Endothelial cell of umbilical vein (primary cell): ENCODE data around the gene RYR3.

Source experiments
- JUN ChIP-seq: IDR thresholded peaks from 2 replicates; pipeline ENCODE4 v1.6.1; 2011; ENCODE audit warnings: borderline replicate concordance, low read depth; ENCODE audit not compliant: insufficient read length, insufficient read depth
- MAX ChIP-seq: IDR thresholded peaks from 2 replicates; pipeline ENCODE4 v1.6.1; 2011; ENCODE audit not compliant: insufficient read depth, insufficient read length
- MYC ChIP-seq: IDR thresholded peaks from one replicate; pipeline ENCODE4 v1.6.1; 2011; ENCODE audit warnings: mild to moderate bottlenecking, low read depth, low read length

DNA sequence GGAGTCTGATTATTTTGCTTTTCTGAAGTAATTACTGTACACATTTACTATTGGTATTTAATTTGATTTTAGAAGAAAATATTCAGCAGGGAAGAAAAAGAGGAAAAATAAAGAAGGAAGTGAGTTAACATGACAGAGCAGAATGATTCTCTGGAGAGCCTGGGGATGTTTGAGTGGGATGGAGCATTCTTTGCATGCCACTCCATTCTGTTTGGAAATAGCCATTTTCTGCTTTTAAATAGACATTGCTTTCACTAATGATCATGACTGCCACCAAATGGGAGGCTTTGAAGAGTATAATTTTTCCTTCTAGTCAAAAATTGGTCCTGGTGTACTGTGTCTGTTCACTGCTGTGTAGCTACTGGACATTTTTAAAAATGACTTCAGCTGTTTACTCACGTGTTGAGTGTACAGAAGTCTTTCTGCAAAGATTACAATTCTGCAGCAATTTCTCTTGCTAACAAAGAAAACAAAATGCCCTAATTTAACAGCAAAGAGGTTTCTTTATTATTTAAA is 196.1 kb downstream of the RYR3 start:
- TF ChIP-seq MAX (no peak), JUN (no peak), MYC (no peak)
